ENCODE measurements around the gene KIAA2012.

Gene KIAA2012

GRCh38 chr2:202152104-202152715 lies 79.2 kb downstream of the KIAA2012 start:
- no peak for DNase-seq (ENCODE audit: low spot score)

DNA sequence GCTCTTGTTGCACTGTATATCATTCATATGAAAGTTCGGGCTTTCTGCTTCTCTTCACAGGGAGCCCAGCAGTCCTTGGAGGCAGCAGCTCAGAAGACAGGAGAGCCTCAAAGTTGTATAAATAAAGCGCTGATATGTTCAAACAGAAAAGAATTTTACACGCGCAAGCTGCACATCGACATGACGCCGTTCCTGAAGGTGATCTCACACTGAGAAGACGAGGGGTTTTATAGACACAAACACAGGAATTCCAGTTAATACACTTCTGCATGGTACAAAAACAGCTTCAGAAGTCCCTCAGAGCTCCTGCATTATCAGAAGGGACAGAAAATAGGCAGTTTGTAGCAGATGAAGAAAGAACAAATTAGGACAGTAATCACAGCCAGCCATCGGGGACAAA lies 81.6 kb downstream of the KIAA2012 start:
- DNase-seq (ENCODE audit: low spot score), result no peak

DNA sequence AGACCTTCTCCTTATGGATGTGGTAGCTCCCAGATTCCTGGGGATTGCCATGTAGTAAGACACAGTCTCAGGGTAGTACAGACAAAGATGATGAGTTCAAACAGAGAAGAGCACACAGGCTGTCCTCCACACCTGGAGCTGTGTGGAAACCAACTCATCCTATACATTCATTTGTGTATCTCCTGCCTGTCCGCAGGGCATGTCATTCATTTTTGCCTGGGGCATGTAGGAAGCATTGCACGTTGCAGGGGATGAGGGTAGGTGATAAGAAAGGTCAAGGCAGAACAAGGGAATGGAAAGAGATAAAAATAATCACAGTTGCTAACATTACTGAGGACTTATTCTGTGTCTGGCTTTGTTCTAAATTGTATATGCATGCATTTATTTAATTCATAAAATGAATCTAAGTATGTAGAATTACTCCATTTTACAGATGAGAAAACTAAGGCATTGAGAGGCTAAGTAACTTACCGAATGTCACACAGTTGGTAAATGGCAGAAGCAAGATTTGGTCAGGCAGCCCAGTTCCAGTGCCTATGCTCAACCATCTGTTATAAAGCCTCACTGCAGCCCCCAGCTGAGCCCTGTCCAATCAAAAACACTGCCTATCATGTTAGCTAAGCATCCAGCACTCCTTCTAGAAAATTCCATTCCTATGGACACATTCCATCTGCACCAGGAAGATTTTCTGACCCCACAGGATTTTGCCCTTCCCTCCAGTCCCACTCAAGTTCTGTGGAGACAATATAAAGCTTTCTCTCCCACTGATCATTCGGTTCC lies 84.3 kb downstream of the KIAA2012 start:
- DNase-seq (ENCODE audit: low spot score), result no peak

GRCh38 chr2:202158796-202159195 lies 85.7 kb downstream of the KIAA2012 start:
- no peak for DNase-seq (ENCODE audit: low spot score)

DNA sequence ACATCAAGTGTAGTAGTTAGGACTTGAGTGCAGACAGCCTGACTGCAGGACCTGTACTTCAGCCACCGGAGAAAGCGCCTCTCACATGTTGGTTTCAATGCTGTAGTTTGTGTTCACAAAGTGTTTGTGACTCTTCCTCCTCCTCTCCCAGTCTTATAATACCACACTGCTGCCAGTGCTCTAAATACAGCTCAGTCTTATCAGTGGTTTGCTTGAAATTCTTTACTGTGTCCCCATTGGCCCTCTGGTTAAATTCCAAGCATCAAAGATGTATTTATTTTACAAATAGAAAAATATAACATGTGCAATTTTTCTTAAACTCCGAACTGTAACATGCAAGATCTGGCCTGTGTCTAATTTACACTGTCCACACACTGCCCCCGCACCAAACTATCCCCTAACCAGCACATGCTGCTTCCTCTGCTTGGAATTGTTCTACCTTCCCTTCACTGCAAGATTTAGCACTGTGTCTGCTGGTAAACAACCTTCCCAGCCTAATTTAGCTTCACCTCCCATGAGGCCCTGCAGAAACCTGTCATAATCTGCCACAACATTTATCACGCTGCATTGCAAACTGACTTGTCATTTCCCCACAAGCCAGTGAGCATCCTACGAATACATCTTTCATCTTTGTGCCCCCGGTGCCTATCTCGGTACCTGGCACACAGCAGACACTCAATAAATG lies 88.2 kb downstream of the KIAA2012 start:
- DNase-seq (ENCODE audit: low spot score), result peak; percentile 36

DNA sequence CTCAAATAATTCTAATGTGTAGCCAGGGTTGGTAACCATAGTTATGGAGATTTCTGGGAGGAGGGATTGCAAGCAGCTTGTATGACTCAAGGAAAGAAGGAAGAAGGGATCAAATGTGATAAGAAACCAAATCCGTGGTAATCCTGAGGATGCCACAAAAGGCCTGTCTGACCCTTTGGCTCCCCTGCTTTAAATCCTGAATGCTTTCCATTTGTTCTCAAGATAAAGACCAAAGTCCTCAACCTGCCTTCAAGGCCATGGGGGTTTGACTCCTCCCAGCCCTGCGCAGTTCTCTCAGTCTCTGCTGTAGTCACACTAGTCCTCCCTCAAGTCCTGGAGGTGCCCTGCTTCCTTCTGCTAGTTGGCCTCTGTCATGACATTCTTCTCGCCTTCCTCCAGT lies 91.4 kb downstream of the KIAA2012 start:
- DNase-seq (ENCODE audit: low spot score), result no peak

DNA sequence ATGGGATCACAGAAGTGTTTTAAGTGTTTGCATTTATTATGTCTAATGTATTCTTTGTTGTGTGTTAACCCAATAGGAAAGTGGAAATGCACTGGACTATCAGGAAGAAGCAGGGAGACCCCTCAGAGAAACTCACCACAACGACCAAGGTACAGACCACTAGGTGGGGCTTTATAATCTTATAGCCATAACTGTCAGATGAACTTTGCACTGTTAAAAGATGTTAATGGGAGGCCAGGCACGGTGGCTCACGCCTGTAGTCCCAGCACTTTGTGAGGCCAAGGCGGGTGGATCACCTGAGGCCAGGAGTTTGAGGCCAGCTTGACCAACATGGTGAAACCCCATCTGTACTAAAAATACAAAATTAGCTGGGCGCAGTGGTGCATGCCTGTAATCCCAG lies 92.2 kb downstream of the KIAA2012 start:
- DNase-seq (ENCODE audit: low spot score), result no peak

- DNase-seq (ENCODE audit: low spot score), result no peak
Measured at GRCh38 chr2:202165945-202166344, 92.9 kb downstream of the KIAA2012 start.

GRCh38 chr2:202169131-202169530 lies 96.1 kb downstream of the KIAA2012 start:
- DNase-seq (ENCODE audit: low spot score), result no peak

DNA sequence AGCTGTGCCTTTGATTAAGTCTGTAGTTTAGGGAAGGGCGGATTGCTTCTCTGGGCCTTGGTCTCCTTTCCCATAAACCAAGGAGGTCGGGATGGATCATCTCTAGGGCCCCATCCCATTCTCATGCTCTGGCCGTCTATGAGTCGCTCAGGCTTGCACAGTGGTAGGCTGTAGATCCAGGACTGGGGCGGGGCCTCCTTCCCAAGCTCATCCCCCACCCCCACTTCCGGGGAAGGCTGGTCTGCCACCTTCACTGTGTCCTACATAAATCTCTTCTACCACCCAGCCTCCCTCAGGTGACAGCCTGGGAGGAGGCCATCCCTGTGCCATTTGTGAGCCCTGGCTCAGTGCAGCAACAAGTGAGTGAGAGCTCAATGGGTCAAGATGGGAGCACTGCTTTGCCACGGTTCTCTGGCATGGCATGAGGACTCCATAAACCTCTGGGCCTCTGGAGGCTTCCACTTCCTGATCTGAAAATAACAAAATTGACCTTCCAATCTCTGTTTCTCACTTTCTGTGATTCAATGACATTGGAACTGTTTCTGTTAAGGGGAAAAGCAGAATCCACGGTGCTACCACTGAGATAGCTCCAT lies 96.9 kb downstream of the KIAA2012 start:
- DNase-seq (ENCODE audit: low spot score), result no peak

DNA sequence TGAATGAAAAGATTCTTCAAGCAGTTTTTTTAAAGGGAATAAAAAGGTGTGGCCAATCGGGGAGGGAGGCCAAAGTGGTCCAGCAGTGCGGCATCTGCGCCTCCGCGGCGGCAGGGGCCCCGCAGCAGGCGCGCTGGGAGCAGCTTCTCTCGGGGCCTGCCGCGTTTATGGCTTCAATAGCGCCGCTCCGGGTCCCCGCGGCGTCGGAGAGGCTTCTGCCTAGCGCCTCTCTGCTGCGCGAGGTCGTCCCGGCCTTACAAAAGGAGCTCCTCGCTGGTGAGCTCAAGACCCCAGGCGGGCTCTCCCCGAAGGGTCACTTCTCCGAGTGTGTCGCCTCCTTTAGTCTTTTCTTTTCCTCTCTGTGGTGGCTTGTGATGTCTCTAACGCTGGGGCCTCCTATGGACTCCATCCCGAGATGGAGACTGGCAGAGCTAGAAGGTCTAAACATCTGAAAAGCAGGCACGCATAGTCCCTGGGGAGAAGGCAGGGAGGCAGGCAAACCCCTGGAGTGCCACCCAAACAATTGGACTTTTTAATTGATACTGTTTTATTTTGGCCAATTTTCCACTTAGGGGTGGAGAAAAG lies 98.3 kb downstream of the KIAA2012 start:
- DNase-seq (ENCODE audit: low spot score), result no peak

- no peak for DNase-seq (ENCODE audit: low spot score)
Measured at GRCh38 chr2:202172439-202173211, 99.6 kb downstream of the KIAA2012 start.

DNA sequence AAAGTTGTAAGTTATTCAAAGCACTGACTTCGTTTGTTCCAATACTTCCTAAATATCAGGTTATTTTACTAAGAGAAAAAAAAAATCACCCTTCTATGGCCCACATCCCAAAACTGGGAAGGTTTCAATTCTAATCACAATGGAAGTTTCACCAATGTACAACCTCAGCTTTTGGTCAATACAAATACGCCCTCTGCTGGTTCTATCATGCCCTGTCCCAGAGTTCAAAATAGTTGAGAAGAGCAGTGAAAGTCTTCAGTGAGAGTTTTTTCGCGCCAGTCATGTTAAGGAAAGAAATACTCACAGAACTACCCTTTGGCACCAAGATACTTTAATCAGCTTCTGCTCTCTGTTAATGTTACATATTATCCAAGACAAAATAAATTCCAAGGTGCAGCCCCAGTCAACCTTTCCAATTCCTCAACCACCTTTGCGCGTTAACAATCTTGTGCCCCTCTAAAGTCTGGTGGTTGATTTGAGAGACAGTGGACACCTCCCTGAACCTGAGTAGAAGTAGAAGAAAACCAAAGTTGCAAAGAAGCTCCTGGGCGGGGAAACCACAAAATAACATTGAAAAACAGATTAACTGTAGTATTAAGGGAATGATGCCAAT lies 105.4 kb downstream of the KIAA2012 start:
- peak; percentile 56 for DNase-seq (ENCODE audit: low spot score)

DNA sequence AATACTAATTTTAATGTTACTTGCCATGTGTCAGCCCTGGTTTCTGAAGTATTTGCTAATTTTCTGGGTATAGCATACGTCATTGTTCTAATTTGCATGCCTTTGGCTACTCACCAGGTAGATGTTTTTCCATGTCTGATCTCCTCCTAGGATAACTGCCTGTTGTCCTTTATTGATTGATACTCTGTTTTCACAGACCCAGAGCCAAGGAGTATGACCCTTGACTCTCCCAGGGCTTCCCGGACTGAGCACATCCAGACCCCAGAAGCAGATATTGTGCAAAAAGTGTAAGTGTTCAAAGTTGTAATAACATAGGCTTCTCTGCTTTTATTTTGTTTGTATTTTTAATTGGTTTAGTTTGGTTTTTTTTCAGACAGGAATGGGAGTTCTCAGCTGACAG lies 111.5 kb downstream of the KIAA2012 start:
- DNase-seq (ENCODE audit: low spot score), result no peak

DNA sequence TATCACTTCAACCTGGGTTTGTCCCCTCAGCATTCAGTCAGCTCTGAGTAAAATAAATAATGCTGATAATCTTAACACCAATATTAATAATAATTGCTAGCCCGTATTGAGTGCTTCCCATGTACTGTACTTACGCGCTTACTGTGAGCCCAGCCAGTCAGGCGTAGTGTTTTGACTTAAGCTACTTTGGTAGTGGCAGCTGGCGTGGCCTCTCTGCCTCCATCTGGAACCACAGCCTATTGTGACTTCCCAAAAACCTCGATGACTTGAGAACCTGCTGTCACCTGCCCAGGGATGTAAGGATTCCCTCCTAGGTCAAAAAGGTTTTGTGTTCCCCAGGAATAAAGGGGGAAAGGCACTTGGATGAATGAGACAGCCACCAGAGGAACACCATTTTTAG lies 112.1 kb downstream of the KIAA2012 start:
- no peak for DNase-seq (ENCODE audit: low spot score)

DNA sequence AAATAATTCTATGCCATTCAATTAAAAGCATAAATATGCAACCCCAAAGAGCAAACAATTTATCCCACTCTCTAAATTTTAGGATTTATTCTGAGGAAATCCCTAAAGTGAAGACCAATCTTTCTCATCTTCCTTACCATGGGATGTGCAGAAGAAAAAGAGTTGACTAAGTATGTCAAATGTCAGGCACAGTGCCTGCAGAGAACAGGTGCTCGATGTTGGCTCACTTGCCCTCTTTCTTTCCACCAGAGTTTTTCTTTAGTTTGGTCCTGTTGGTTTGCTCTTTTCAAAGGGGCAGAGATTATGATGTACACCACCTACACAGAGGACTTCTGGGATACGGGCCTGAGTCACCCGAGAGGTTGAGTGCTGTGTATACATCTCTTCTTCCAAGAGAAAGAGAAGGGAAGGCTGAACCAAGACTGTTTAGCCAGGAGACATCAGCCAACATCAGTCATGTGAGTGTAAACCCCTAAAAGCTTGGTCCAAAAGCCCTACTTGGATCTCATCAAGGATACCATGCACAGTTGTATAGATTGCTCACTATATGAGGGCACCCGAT lies 113.7 kb downstream of the KIAA2012 start:
- DNase-seq (ENCODE audit: low spot score), result no peak

GRCh38 chr2:202187570-202187969 lies 114.5 kb downstream of the KIAA2012 start:
- DNase-seq (ENCODE audit: low spot score), result no peak

DNA sequence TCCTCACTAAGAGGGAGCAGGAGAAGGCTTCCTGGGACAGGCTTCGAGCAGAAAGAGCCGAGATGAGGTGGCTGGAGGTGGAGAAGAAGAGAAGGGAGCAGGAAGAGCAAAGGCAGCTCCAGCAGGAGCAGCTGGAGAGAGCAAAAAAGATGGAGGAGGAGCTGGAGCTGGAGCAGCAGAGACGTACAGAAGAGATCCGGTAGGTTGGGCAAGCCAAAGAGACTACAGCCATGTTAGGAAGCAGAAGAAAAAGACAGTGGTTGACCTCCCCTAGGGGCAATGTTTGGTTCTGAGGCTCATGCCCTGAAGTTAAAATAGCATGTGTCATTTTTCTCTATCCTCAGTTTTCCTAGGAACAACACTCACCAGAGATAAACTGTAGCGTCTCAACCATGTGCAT lies 120.2 kb downstream of the KIAA2012 start:
- no peak for DNase-seq (ENCODE audit: low spot score)

- DNase-seq (ENCODE audit: low spot score), result no peak
Measured at GRCh38 chr2:202193881-202194353, 120.9 kb downstream of the KIAA2012 start.

DNA sequence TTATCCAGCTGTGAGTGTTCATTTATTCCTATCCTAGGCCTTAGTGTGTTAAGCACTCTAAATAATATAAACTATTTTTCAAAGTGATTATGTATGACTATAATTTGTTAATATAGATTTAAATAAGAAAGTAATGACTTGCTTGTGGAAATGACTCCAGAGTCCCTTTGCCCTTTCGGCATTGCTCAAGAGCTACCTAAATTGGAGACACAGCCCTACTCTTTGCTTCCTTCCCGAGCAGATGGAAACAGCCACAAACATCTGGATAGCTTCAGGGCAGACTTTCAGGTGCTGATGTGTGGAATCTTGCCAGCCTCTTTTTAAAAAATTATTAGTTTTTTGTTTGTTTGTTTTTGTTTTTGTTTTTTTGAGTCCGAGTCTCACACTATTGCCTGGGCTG lies 121.4 kb downstream of the KIAA2012 start:
- DNase-seq (ENCODE audit: low spot score), result no peak

DNA sequence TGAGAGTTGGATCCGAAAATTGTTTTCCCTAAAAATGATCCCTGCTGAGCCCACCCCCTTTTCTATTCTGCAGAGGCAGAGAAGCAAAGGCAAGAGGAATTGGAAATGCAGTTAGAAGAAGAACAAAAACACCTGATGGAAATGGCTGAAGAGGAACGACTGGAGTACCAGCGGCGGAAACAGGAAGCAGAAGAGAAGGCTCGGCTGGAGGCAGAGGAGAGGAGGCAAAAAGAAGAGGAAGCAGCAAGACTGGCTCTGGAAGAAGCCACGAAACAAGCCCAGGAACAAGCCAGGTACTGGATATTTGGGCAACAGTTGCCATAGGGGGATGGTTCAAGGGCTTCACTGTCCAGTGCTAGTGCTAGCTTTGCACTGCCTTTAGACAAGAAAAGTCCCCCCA lies 123.7 kb downstream of the KIAA2012 start:
- no peak for DNase-seq (ENCODE audit: low spot score)
